T-cell (primary cell): ENCODE measurements around the gene LTC4S. TPM values are rescaled to one million over a fixed set of nuclear protein-coding genes. Genes with fewer than 3 reads are reported as not detected.

ENCODE experiments used
- ATAC-seq, 4 experiments: fragments of 200-7000 bp in 3 of 4; fragments of 150-1000 bp in 1 of 4; cut with Tn5 transposase; replicated peaks in 1 of 4; 1 replicate in 3 of 4; 2 replicates in 1 of 4; pipeline ENCODE4 v1.10.0; 2021; ENCODE audit warnings: moderate library complexity in 3 of 4, mild to moderate bottlenecking in 2 of 4, moderate number of reproducible peaks in 1 of 4
- CTCF ChIA-PET, 2 donors: fragments of 300-600 bp; sonication (Branson Sonifier 250); formaldehyde crosslinking; loops; one replicate each; lab custom pipeline; 2022; ENCODE audit warnings: antibody characterized with exemption in 2 of 2; lab: Charles Lee
- POLR2A ChIA-PET, 2 donors: fragments of 300-600 bp; sonication (Branson Sonifier 250); formaldehyde crosslinking; loops; one replicate each; lab custom pipeline; 2022; ENCODE audit warnings: antibody characterized with exemption in 2 of 2; lab: Charles Lee
- DNase-seq, 35 experiments: peaks; one replicate each; pipeline versions ENCODE4 v3.0.0 to v3.0.0-alpha.2; 2013 to 2023
- H3K27ac ChIP-seq: one replicate; pipeline ENCODE4 v1.5.1; 2013; ENCODE audit warnings: low read length
- H3K27me3 ChIP-seq, 2 experiments: replicated peaks in 1 of 2; 1 replicate in 1 of 2; 2 replicates in 1 of 2; pipeline versions ENCODE4 v1.6.1 to v1.7.0; 2013; ENCODE audit warnings: low read length in 1 of 2, mixed read lengths in 1 of 2; ENCODE audit not compliant: control insufficient read depth in 2 of 2, insufficient read depth in 2 of 2; ENCODE audit errors: extremely low read depth in 1 of 2
- H3K36me3 ChIP-seq, 2 donors: 1 replicate in 1 of 2; 2 replicates in 1 of 2; pipeline versions ENCODE4 v1.6.1 to v1.7.0; 2013; ENCODE audit warnings: low read length in 1 of 2; ENCODE audit not compliant: control insufficient read depth in 2 of 2, insufficient read depth in 1 of 2; ENCODE audit errors: extremely low read depth in 1 of 2
- H3K4me1 ChIP-seq, 2 experiments: 1 replicate in 1 of 2; 2 replicates in 1 of 2; pipeline versions ENCODE4 v1.6.1 to v1.7.0; 2013; ENCODE audit warnings: low read length in 2 of 2, mixed read lengths in 1 of 2; ENCODE audit not compliant: insufficient read depth in 2 of 2, control insufficient read depth in 1 of 2; ENCODE audit errors: extremely low read depth in 1 of 2
- H3K4me3 ChIP-seq, 2 donors: 1 replicate in 1 of 2; 2 replicates in 1 of 2; pipeline versions ENCODE4 v1.5.1 to v1.7.0; 2013; ENCODE audit warnings: mild to moderate bottlenecking in 2 of 2, low read length in 1 of 2, moderate library complexity in 1 of 2; ENCODE audit not compliant: control insufficient read depth in 1 of 2; ENCODE audit errors: extremely low read depth in 1 of 2
- H3K9me3 ChIP-seq: 2 replicates; pipeline ENCODE4 v1.7.0; 2013
- H3K27ac Mint-ChIP-seq, 2 donors: one replicate each; pipeline ENCODE4 v1.8.0; 2020 to 2021; ENCODE audit warnings: mild to moderate bottlenecking in 2 of 2, mixed read lengths in 2 of 2
- H3K27me3 Mint-ChIP-seq, 2 donors: one replicate each; pipeline ENCODE4 v1.8.0; 2021 to 2022; ENCODE audit warnings: mixed read lengths in 2 of 2
- H3K36me3 Mint-ChIP-seq: one replicate; pipeline ENCODE4 v1.8.0; 2021; ENCODE audit warnings: mixed read lengths
- H3K4me1 Mint-ChIP-seq, 3 donors: one replicate each; pipeline ENCODE4 v1.8.0; 2020 to 2022; ENCODE audit warnings: mixed read lengths in 3 of 3, mild to moderate bottlenecking in 1 of 3
- H3K4me3 Mint-ChIP-seq, 3 donors: one replicate each; pipeline ENCODE4 v1.8.0; 2020 to 2022; ENCODE audit warnings: mild to moderate bottlenecking in 3 of 3, mixed read lengths in 3 of 3, moderate library complexity in 3 of 3
- H3K9me3 Mint-ChIP-seq, 3 donors: one replicate each; pipeline ENCODE4 v1.8.0; 2020 to 2022; ENCODE audit warnings: mixed read lengths in 3 of 3
- WGBS: methylation state at CpG from one replicate; pipeline ENCODE4 v1.1.5; 2013; ENCODE audit warnings: missing lambda C conversion rate; ENCODE audit not compliant: insufficient coverage; 5-methylcytosine and 5-hydroxymethylcytosine counted together
- total RNA-seq, 35 experiments: library from RNA in 6 of 35; stranded (reverse) in 6 of 35; fragments of 120-200 nt in 1 of 35; gene quantifications; one replicate each; pipeline versions ENCODE4 v1.2.1 to v1.2.4 and lab custom pipeline; 2013 to 2026

LTC4S gene
- total RNA-seq, 5 donors from 2014 or later (not counting 1 experiment from before 2014, with no cell fraction given): 3.6 to 12.6 (median 8.1) TPM

GRCh38 chr5:179773686-179774040 lies 20.1 kb upstream of the LTC4S start:
- H3K4me3 ChIP-seq: no peak overlapping the region
- H3K36me3 ChIP-seq: peaks cover 30 to 89% of the 10 kb centered on the region in 2 donors
- Mint-ChIP-seq H3K4me1 (no peaks in the 10 kb centered on the region), H3K4me3 (no peak overlapping the region), H3K9me3 (no peaks in the 10 kb centered on the region), H3K27me3 (no peaks in the 10 kb centered on the region), H3K36me3 (peaks cover 69% of the 10 kb centered on the region), H3K27ac (no peak overlapping the region)
- DNase-seq: no peak
- H3K27ac ChIP-seq: no peak overlapping the region
- H3K4me1 ChIP-seq: no peaks in the 10 kb centered on the region
- CTCF ChIA-PET: no interaction called here
- no peaks in the 10 kb centered on the region for H3K27me3 ChIP-seq
- no peaks in the 10 kb centered on the region for H3K9me3 ChIP-seq
- POLR2A ChIA-PET: no interaction called here
- 96% methylated on average over 9 of the region's 9 CpGs for WGBS
- no peak for ATAC-seq

GRCh38 chr5:179774442-179774841 lies 19.3 kb upstream of the LTC4S start:
- ChIA-PET CTCF (interaction anchor here in 1 of 2 donors (0.5 kb wide), 1 partner anchor 81 kb away, joined by 3 read pairs; no protein-coding TSS in a partner anchor), POLR2A (no interaction called here)
- over 99% methylated on average over 10 of the region's 12 CpGs for WGBS
- Mint-ChIP-seq H3K27ac (no peak overlapping the region), H3K4me1 (no peaks in the 10 kb centered on the region), H3K9me3 (no peaks in the 10 kb centered on the region), H3K36me3 (peaks cover 67% of the 10 kb centered on the region), H3K4me3 (no peak overlapping the region), H3K27me3 (no peaks in the 10 kb centered on the region)
- ATAC-seq: no peak
- no peak for DNase-seq
- Histone ChIP-seq H3K27ac (no peak overlapping the region), H3K9me3 (no peaks in the 10 kb centered on the region), H3K36me3 (peaks cover 30 to 83% of the 10 kb centered on the region in 2 donors), H3K4me1 (no peaks in the 10 kb centered on the region), H3K27me3 (no peaks in the 10 kb centered on the region), H3K4me3 (no peak overlapping the region)

- Mint-ChIP-seq H3K4me3 (no peak overlapping the region), H3K9me3 (no peaks in the 10 kb centered on the region), H3K27ac (no peak overlapping the region), H3K27me3 (no peaks in the 10 kb centered on the region), H3K36me3 (peaks cover 57% of the 10 kb centered on the region), H3K4me1 (no peaks in the 10 kb centered on the region)
- DNase-seq (no peak), ATAC-seq (no peak)
- H3K27me3 ChIP-seq: no peaks in the 10 kb centered on the region
- WGBS: 99% methylated on average over 8 of the region's 11 CpGs
- H3K4me1 ChIP-seq: no peaks in the 10 kb centered on the region
- no peak overlapping the region for H3K4me3 ChIP-seq
- CTCF ChIA-PET: interaction anchor here in 1 of 2 donors (0.6 to 1.6 kb wide), 2 partner anchors 14 to 114 kb away, joined by 3 to 4 read pairs; no protein-coding TSS in a partner anchor
- peaks cover 30 to 71% of the 10 kb centered on the region in 2 donors for H3K36me3 ChIP-seq
- POLR2A ChIA-PET: no interaction called here
- no peak overlapping the region for H3K27ac ChIP-seq
- no peaks in the 10 kb centered on the region for H3K9me3 ChIP-seq
Observed at GRCh38 chr5:179776411-179776938, 17.3 kb upstream of the LTC4S start.

GRCh38 chr5:179777456-179777855 lies 16.3 kb upstream of the LTC4S start:
- no peak overlapping the region for H3K27ac Mint-ChIP-seq
- no peak overlapping the region for H3K27ac ChIP-seq

GRCh38 chr5:179777909-179778308 lies 15.9 kb upstream of the LTC4S start:
- ChIA-PET CTCF (interaction anchor here in 1 of 2 donors (1.6 kb wide), 1 partner anchor 15 kb away, joined by 4 read pairs; no protein-coding TSS in a partner anchor), POLR2A (interaction anchor here in 1 of 2 donors (0.5 kb wide), 1 partner anchor 41 kb away, joined by 10 read pairs; no protein-coding TSS in a partner anchor)
- Mint-ChIP-seq H3K9me3 (no peaks in the 10 kb centered on the region), H3K36me3 (peaks cover 49% of the 10 kb centered on the region), H3K4me3 (no peak overlapping the region), H3K27me3 (no peaks in the 10 kb centered on the region), H3K27ac (no peak overlapping the region), H3K4me1 (no peaks in the 10 kb centered on the region)
- no peaks in the 10 kb centered on the region for H3K27me3 ChIP-seq
- DNase-seq (no peak), ATAC-seq (no peak)
- no peak overlapping the region for H3K27ac ChIP-seq
- no peaks in the 10 kb centered on the region for H3K4me1 ChIP-seq
- 85% methylated on average over 9 of the region's 9 CpGs for WGBS
- no peaks in the 10 kb centered on the region for H3K9me3 ChIP-seq
- peaks cover 22 to 57% of the 10 kb centered on the region in 2 donors for H3K36me3 ChIP-seq
- H3K4me3 ChIP-seq: no peak overlapping the region

More at GRCh38 chr5:179777456-179777855, 16.3 kb upstream of the LTC4S start:
- DNase-seq (no peak), ATAC-seq (no peak)
- H3K4me3 ChIP-seq: no peak overlapping the region
- Mint-ChIP-seq H3K36me3 (peaks cover 52% of the 10 kb centered on the region), H3K4me3 (no peak overlapping the region), H3K27me3 (no peaks in the 10 kb centered on the region), H3K9me3 (no peaks in the 10 kb centered on the region), H3K4me1 (no peaks in the 10 kb centered on the region)
- CTCF ChIA-PET: interaction anchor here in 1 of 2 donors (1.6 kb wide), 1 partner anchor 15 kb away, joined by 4 read pairs; no protein-coding TSS in a partner anchor
- peaks cover 24 to 61% of the 10 kb centered on the region in 2 donors for H3K36me3 ChIP-seq
- H3K27me3 ChIP-seq: no peaks in the 10 kb centered on the region
- POLR2A ChIA-PET: interaction anchor here in 1 of 2 donors (0.5 kb wide), 1 partner anchor 42 kb away, joined by 10 read pairs; no protein-coding TSS in a partner anchor
- no peaks in the 10 kb centered on the region for H3K4me1 ChIP-seq
- H3K9me3 ChIP-seq: no peaks in the 10 kb centered on the region
- 99% methylated on average over 10 of the region's 10 CpGs for WGBS

GRCh38 chr5:179778591-179778990 lies 15.2 kb upstream of the LTC4S start:
- 100% methylated on average over 4 of the region's 5 CpGs for WGBS
- no peaks in the 10 kb centered on the region for H3K4me1 ChIP-seq
- H3K27ac ChIP-seq: no peak overlapping the region
- H3K9me3 Mint-ChIP-seq: no peaks in the 10 kb centered on the region
- H3K36me3 Mint-ChIP-seq: peaks cover 42% of the 10 kb centered on the region
- H3K27me3 Mint-ChIP-seq: no peaks in the 10 kb centered on the region
- no peaks in the 10 kb centered on the region for H3K27me3 ChIP-seq
- no peaks in the 10 kb centered on the region for H3K4me1 Mint-ChIP-seq
- peaks cover 16 to 50% of the 10 kb centered on the region in 2 donors for H3K36me3 ChIP-seq
- H3K4me3 Mint-ChIP-seq: no peak overlapping the region
- DNase-seq (no peak), ATAC-seq (no peak)
- CTCF ChIA-PET: no interaction called here
- no peak overlapping the region for H3K4me3 ChIP-seq
- no peaks in the 10 kb centered on the region for H3K9me3 ChIP-seq
- no peak overlapping the region for H3K27ac Mint-ChIP-seq
- POLR2A ChIA-PET: no interaction called here
